Lung microvascular endothelial cell (primary cell): ENCODE measurements around the gene SPRED2. TPM values are rescaled to one million over a fixed set of nuclear protein-coding genes. Genes with fewer than 3 reads are reported as not detected.

Source experiments
- DNase-seq, 2 donors: peaks; one replicate each; pipeline versions ENCODE4 v3.0.0 to v3.0.0-alpha.2; 2010; ENCODE audit warnings: low read depth in 2 of 2
- total RNA-seq: library from RNA; depleted of rRNA; stranded (reverse); fragments of >200 nt; gene quantifications from 2 replicates; pipeline ENCODE4 v1.2.1, GENCODE V29; 2014

Gene SPRED2
- total RNA-seq, 1 donor from 2014 or later, result 2.0 TPM

GRCh38 chr2:65366595-65367125, 65.7 kb downstream of the SPRED2 start:
- DNase-seq, result peak; percentile 91 to 98

- no peak for DNase-seq
These were observed 67.2 kb downstream of the SPRED2 start for GRCh38 chr2:65364986-65365733.

- DNase-seq, result no peak
These were observed 68.3 kb downstream of the SPRED2 start for GRCh38 chr2:65363879-65364666.

GRCh38 chr2:65361623-65362022, 70.8 kb downstream of the SPRED2 start:
- DNase-seq, result no peak

GRCh38 chr2:65360441-65360840, 72.0 kb downstream of the SPRED2 start:
- no peak for DNase-seq

- DNase-seq, result peak in 1 of 2 donors; percentile 71
These were observed 73.6 kb downstream of the SPRED2 start for GRCh38 chr2:65358678-65359400.

GRCh38 chr2:65357959-65358294, 74.5 kb downstream of the SPRED2 start:
- DNase-seq, result no peak

- DNase-seq, result no peak
These were observed 75.1 kb downstream of the SPRED2 start for GRCh38 chr2:65357095-65357958.

- DNase-seq, result no peak
These were observed 77.1 kb downstream of the SPRED2 start for GRCh38 chr2:65355186-65355831.

- DNase-seq, result no peak
These were observed 77.6 kb downstream of the SPRED2 start for GRCh38 chr2:65354773-65355172.

- no peak for DNase-seq
These were observed 78.5 kb downstream of the SPRED2 start for GRCh38 chr2:65353927-65354326.

GRCh38 chr2:65353046-65353445, 79.4 kb downstream of the SPRED2 start:
- DNase-seq, result no peak

GRCh38 chr2:65351948-65352595, 80.3 kb downstream of the SPRED2 start:
- DNase-seq, result no peak

- DNase-seq, result no peak
These were observed 81.0 kb downstream of the SPRED2 start for GRCh38 chr2:65351234-65351947.

GRCh38 chr2:65350651-65351056, 81.7 kb downstream of the SPRED2 start:
- DNase-seq, result no peak

GRCh38 chr2:65349863-65350262, 82.5 kb downstream of the SPRED2 start:
- peak; percentile 82 to 84 for DNase-seq

GRCh38 chr2:65347913-65348312, 84.5 kb downstream of the SPRED2 start:
- no peak for DNase-seq

GRCh38 chr2:65345631-65346030, 86.8 kb downstream of the SPRED2 start:
- DNase-seq, result no peak

- no peak for DNase-seq
These were observed 87.7 kb downstream of the SPRED2 start for GRCh38 chr2:65344689-65345088.
